CD4-positive, alpha-beta T cell (primary cell): ENCODE results near the gene MCM9. TPM values are rescaled to one million over a fixed set of nuclear protein-coding genes. Genes with fewer than 3 reads are reported as not detected.

ENCODE experiments used
- ATAC-seq: fragments of 200-7000 bp; cut with Tn5 transposase; one replicate; pipeline ENCODE4 v1.10.0; 2022; ENCODE audit warnings: mild to moderate bottlenecking; ENCODE audit not compliant: poor library complexity
- CTCF ChIA-PET: fragments of 350-600 bp; sonication (Branson Sonifier 250); formaldehyde crosslinking; loops from one replicate; lab custom pipeline; 2021; ENCODE audit warnings: antibody characterized with exemption, inconsistent platforms; lab: Charles Lee
- POLR2A ChIA-PET: fragments of 350-600 bp; sonication (Branson Sonifier 250); formaldehyde crosslinking; loops from one replicate; lab custom pipeline; 2021; ENCODE audit warnings: antibody characterized with exemption, inconsistent platforms; lab: Charles Lee
- DNase-seq, 14 experiments: peaks; one replicate each; pipeline ENCODE4 v3.0.0-alpha.2; 2013 to 2020; ENCODE audit warnings: mixed read lengths in 2 of 14
- H3K27ac ChIP-seq, 2 donors: one replicate each; pipeline versions ENCODE4 v1.5.1 to v1.7.0; 2013; ENCODE audit warnings: low read length in 2 of 2, low read depth in 1 of 2, mild to moderate bottlenecking in 1 of 2
- H3K27me3 ChIP-seq, 2 experiments: 1 replicate in 1 of 2; 2 replicates in 1 of 2; pipeline versions ENCODE4 v1.6.1 to v1.7.0; 2013; ENCODE audit warnings: low read length in 2 of 2, control low read depth in 1 of 2, mild to moderate bottlenecking in 1 of 2, moderate library complexity in 1 of 2; ENCODE audit not compliant: insufficient read depth in 2 of 2, control insufficient read depth in 1 of 2
- H3K36me3 ChIP-seq: one replicate; pipeline ENCODE4 v1.6.1; 2013; ENCODE audit warnings: low read length, control low read depth; ENCODE audit not compliant: insufficient read depth
- H3K4me1 ChIP-seq: one replicate; pipeline ENCODE4 v1.6.1; 2013; ENCODE audit warnings: low read length, control low read depth; ENCODE audit not compliant: insufficient read depth
- H3K4me3 ChIP-seq: one replicate; pipeline ENCODE4 v1.5.1; 2013; ENCODE audit warnings: mild to moderate bottlenecking, low read length, moderate library complexity
- H3K9me3 ChIP-seq, 2 experiments: 1 replicate in 1 of 2; 2 replicates in 1 of 2; pipeline versions ENCODE4 v1.6.1 to v1.7.0; 2013; ENCODE audit warnings: low read length in 2 of 2, mild to moderate bottlenecking in 2 of 2, control low read depth in 1 of 2, moderate library complexity in 1 of 2; ENCODE audit not compliant: control insufficient read depth in 1 of 2, insufficient read depth in 1 of 2
- H3K27ac Mint-ChIP-seq: one replicate; pipeline ENCODE4 v1.8.0; 2020; ENCODE audit warnings: mixed read lengths
- H3K27me3 Mint-ChIP-seq: one replicate; pipeline ENCODE4 v1.8.0; 2021; ENCODE audit warnings: mixed read lengths
- H3K36me3 Mint-ChIP-seq: one replicate; pipeline ENCODE4 v1.8.0; 2021; ENCODE audit warnings: low read depth, mixed read lengths
- H3K4me1 Mint-ChIP-seq: one replicate; pipeline ENCODE4 v1.8.0; 2021; ENCODE audit warnings: low read depth, mixed read lengths
- H3K4me3 Mint-ChIP-seq: one replicate; pipeline ENCODE4 v1.8.0; 2020; ENCODE audit warnings: mild to moderate bottlenecking, mixed read lengths
- H3K9me3 Mint-ChIP-seq: one replicate; pipeline ENCODE4 v1.8.0; 2020; ENCODE audit warnings: mixed read lengths
- intact Hi-C, 2 experiments: fragments of 100-400 bp; cut with DNase I in 1 of 2; cut with micrococcal nuclease in 1 of 2; formaldehyde crosslinking; loops; one replicate each; pipeline versions ENCODE4 v1.15.1 to v1.9.0; 2023 to 2025; cut with DNase I, micrococcal nuclease
- total RNA-seq, 174 experiments: library from RNA in 2 of 174; stranded (reverse) in 2 of 174; gene quantifications; one replicate each; pipeline ENCODE4 v1.2.3 and lab custom pipeline; 2021 to 2026
- TF ChIP-seq, protein P1 (sequence below): fragments of 200-600 bp; IDR thresholded peaks from one replicate; pipeline ENCODE4 v1.8.0; 2022; ENCODE audit warnings: antibody characterized with exemption, mild to moderate bottlenecking

The MCM9 gene
- total RNA-seq, 2 experiments from 2014 or later = 25.5 TPM

- peaks cover 72% of the 10 kb centered on the region for H3K36me3 Mint-ChIP-seq
- intact Hi-C loops = loop anchor here in 1 of 2 experiments (2.0 to 10.0 kb wide), 2 partner anchors 146 to 414 kb away; partner anchors contain the start of gene MAN1A1
- no peak overlapping the region for H3K27ac Mint-ChIP-seq
- peaks cover 45% of the 10 kb centered on the region for H3K4me1 Mint-ChIP-seq
- H3K4me3 Mint-ChIP-seq = no peak overlapping the region
- CTCF ChIA-PET = no interaction called here
- TF ChIP-seq, protein P1, sequence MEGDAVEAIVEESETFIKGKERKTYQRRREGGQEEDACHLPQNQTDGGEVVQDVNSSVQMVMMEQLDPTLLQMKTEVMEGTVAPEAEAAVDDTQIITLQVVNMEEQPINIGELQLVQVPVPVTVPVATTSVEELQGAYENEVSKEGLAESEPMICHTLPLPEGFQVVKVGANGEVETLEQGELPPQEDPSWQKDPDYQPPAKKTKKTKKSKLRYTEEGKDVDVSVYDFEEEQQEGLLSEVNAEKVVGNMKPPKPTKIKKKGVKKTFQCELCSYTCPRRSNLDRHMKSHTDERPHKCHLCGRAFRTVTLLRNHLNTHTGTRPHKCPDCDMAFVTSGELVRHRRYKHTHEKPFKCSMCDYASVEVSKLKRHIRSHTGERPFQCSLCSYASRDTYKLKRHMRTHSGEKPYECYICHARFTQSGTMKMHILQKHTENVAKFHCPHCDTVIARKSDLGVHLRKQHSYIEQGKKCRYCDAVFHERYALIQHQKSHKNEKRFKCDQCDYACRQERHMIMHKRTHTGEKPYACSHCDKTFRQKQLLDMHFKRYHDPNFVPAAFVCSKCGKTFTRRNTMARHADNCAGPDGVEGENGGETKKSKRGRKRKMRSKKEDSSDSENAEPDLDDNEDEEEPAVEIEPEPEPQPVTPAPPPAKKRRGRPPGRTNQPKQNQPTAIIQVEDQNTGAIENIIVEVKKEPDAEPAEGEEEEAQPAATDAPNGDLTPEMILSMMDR = no peak
- H3K9me3 ChIP-seq = no peaks in the 10 kb centered on the region
- no peaks in the 10 kb centered on the region for H3K27me3 ChIP-seq
- DNase-seq (no peak), ATAC-seq (no peak)
- POLR2A ChIA-PET = interaction anchor here (0.6 kb wide), 1 partner anchor 54 kb away, joined by 4 read pairs; no protein-coding TSS in a partner anchor
- no peak overlapping the region for H3K27ac ChIP-seq
- no peaks in the 10 kb centered on the region for H3K27me3 Mint-ChIP-seq
- peaks cover 44% of the 10 kb centered on the region for H3K36me3 ChIP-seq
- H3K4me1 ChIP-seq = peaks cover 7% of the 10 kb centered on the region
- H3K4me3 ChIP-seq = no peak overlapping the region
- H3K9me3 Mint-ChIP-seq = no peaks in the 10 kb centered on the region
Observed at GRCh38 chr6:118930680-118931079, 4.3 kb downstream of the MCM9 start.

GRCh38 chr6:118923035-118923434 lies 11.9 kb downstream of the MCM9 start:
- DNase-seq = no peak
- Histone ChIP-seq H3K27me3 (no peaks in the 10 kb centered on the region), H3K9me3 (no peaks in the 10 kb centered on the region), H3K4me3 (no peak overlapping the region), H3K36me3 (peaks cover 67% of the 10 kb centered on the region), H3K4me1 (no peaks in the 10 kb centered on the region), H3K27ac (no peak overlapping the region)
- ATAC-seq = no peak
- TF ChIP-seq, protein P1 = no peak
- no peaks in the 10 kb centered on the region for H3K27me3 Mint-ChIP-seq
- POLR2A ChIA-PET = no interaction called here
- peaks cover 93% of the 10 kb centered on the region for H3K36me3 Mint-ChIP-seq
- no peak overlapping the region for H3K4me3 Mint-ChIP-seq
- peaks cover 5% of the 10 kb centered on the region for H3K4me1 Mint-ChIP-seq
- intact Hi-C loops = no loop called here
- no peaks in the 10 kb centered on the region for H3K9me3 Mint-ChIP-seq
- CTCF ChIA-PET = interaction anchor here (0.5 to 0.7 kb wide), 2 partner anchors 122 to 151 kb away, joined by 3 to 4 read pairs; no protein-coding TSS in a partner anchor
- H3K27ac Mint-ChIP-seq = no peak overlapping the region

DNA sequence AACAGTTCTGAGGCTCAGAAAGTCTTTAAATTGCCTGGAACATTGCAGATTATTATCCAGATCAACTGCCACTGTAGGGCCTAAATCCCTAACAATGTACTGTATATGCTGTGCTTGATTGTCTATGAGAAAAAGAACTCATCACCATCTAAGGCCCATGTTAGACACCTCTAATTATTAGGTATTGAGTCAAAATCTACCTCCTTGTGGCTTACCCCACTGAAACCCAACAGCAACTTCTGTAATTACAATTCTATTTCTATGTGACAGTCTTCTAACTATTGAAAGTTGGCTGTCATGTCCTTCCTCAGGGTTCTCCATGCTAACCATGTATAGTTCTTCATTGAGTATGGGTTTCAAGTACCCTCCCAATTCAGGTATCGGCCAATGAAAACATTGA lies 13.9 kb downstream of the MCM9 start:
- no peaks in the 10 kb centered on the region for H3K9me3 Mint-ChIP-seq
- no peaks in the 10 kb centered on the region for H3K4me1 Mint-ChIP-seq
- Histone ChIP-seq H3K36me3 (peaks cover 68% of the 10 kb centered on the region), H3K4me3 (no peak overlapping the region), H3K9me3 (no peaks in the 10 kb centered on the region), H3K27me3 (no peaks in the 10 kb centered on the region), H3K27ac (no peak overlapping the region), H3K4me1 (no peaks in the 10 kb centered on the region)
- intact Hi-C loops = no loop called here
- POLR2A ChIA-PET = no interaction called here
- CTCF ChIA-PET = no interaction called here
- ATAC-seq = no peak
- DNase-seq = no peak
- TF ChIP-seq, protein P1 = no peak
- H3K4me3 Mint-ChIP-seq = no peak overlapping the region
- H3K36me3 Mint-ChIP-seq = peaks cover 94% of the 10 kb centered on the region
- H3K27ac Mint-ChIP-seq = no peak overlapping the region
- H3K27me3 Mint-ChIP-seq = no peaks in the 10 kb centered on the region
